GM12872 (cell line): Measurements from ENCODE around the gene OS9.

Source experiments
- CTCF ChIP-seq: IDR thresholded peaks from 3 replicates; pipeline ENCODE4 v1.5.1; 2011; ENCODE audit warnings: low read depth, mild to moderate bottlenecking, low read length, moderate library complexity; ENCODE audit not compliant: insufficient read depth

OS9 gene

GRCh38 chr12:57745485-57745881, 51.6 kb downstream of the OS9 start:
- no peak for TF ChIP-seq CTCF

- TF ChIP-seq CTCF: no peak
Observed at GRCh38 chr12:57746025-57746424, 52.1 kb downstream of the OS9 start.

- no peak for TF ChIP-seq CTCF
Observed at GRCh38 chr12:57749061-57749460, 55.1 kb downstream of the OS9 start.

- TF ChIP-seq CTCF: no peak
Observed at GRCh38 chr12:57750561-57751431, 56.9 kb downstream of the OS9 start.

- TF ChIP-seq CTCF: no peak
Observed at GRCh38 chr12:57751432-57751787, 57.5 kb downstream of the OS9 start.

GRCh38 chr12:57751788-57752667, 58.1 kb downstream of the OS9 start, which contains the start of gene CDK4:
Gene CDK4 (minus strand): TSS chr12:57752310. CDS start chr12:57751717, 593 bp downstream.
- no peak for TF ChIP-seq CTCF

GRCh38 chr12:57752668-57753000, 58.7 kb downstream of the OS9 start:
- TF ChIP-seq CTCF: no peak
